Measurements from ENCODE around the gene PRPF6.

- TF ChIP-seq, protein P1, sequence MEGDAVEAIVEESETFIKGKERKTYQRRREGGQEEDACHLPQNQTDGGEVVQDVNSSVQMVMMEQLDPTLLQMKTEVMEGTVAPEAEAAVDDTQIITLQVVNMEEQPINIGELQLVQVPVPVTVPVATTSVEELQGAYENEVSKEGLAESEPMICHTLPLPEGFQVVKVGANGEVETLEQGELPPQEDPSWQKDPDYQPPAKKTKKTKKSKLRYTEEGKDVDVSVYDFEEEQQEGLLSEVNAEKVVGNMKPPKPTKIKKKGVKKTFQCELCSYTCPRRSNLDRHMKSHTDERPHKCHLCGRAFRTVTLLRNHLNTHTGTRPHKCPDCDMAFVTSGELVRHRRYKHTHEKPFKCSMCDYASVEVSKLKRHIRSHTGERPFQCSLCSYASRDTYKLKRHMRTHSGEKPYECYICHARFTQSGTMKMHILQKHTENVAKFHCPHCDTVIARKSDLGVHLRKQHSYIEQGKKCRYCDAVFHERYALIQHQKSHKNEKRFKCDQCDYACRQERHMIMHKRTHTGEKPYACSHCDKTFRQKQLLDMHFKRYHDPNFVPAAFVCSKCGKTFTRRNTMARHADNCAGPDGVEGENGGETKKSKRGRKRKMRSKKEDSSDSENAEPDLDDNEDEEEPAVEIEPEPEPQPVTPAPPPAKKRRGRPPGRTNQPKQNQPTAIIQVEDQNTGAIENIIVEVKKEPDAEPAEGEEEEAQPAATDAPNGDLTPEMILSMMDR (IDR thresholded peaks at IDR 0.05), result no peak
- TF ChIP-seq POLR2A (IDR thresholded peaks at IDR 0.05) (no peak), POLR2AphosphoS5 (IDR thresholded peaks at IDR 0.05) (no peak), EP300 (IDR thresholded peaks at IDR 0.05) (no peak)
Measured at GRCh38 chr20:64000906-64001305, 20.0 kb downstream of the PRPF6 start.

Measured in suprapubic skin (tissue), 4 donors.